ENCODE data around the gene CA6.
A peak's percentile ranks its signal among the peaks of the same experiment; 100 is the strongest.
"Not testable (repeated sequence)": the region's sequence is repeated elsewhere in the genome, so short reads cannot be mapped to it uniquely, and the experiment has no call there.

Gene CA6

GRCh38 chr1:9009438-9010370 lies 64.0 kb downstream of the CA6 start:
- peak in 1 of 2 experiments; percentile 61 for DNase-seq

GRCh38 chr1:9010781-9011323 lies 65.2 kb downstream of the CA6 start:
- no peak for DNase-seq

GRCh38 chr1:9013819-9014218 lies 68.2 kb downstream of the CA6 start:
- no peak for DNase-seq

- no peak for DNase-seq
Observed at GRCh38 chr1:9014475-9015375, 69.1 kb downstream of the CA6 start.

GRCh38 chr1:9016455-9016854 lies 70.8 kb downstream of the CA6 start:
- DNase-seq, result no peak

- DNase-seq, result no peak
Observed at GRCh38 chr1:9018333-9018732, 72.7 kb downstream of the CA6 start.

GRCh38 chr1:9019896-9020295 lies 74.2 kb downstream of the CA6 start:
- no peak for DNase-seq

- DNase-seq, result no peak
Observed at GRCh38 chr1:9020305-9020704, 74.6 kb downstream of the CA6 start.

- DNase-seq, result not testable (repeated sequence)
Observed at GRCh38 chr1:9022026-9022738, 76.5 kb downstream of the CA6 start.

- DNase-seq, result no peak
Observed at GRCh38 chr1:9022773-9023172, 77.1 kb downstream of the CA6 start.

Measured in NCI-H524 (cell line).